Measurements from ENCODE around the gene PNKD. TPM values are rescaled to one million over a fixed set of nuclear protein-coding genes. Genes with fewer than 3 reads are reported as not detected.

Gene PNKD
- total and polyA plus RNA-seq, 7 experiments from 2014 or later: 18.5 to 108 (median 37.6) TPM

DNA sequence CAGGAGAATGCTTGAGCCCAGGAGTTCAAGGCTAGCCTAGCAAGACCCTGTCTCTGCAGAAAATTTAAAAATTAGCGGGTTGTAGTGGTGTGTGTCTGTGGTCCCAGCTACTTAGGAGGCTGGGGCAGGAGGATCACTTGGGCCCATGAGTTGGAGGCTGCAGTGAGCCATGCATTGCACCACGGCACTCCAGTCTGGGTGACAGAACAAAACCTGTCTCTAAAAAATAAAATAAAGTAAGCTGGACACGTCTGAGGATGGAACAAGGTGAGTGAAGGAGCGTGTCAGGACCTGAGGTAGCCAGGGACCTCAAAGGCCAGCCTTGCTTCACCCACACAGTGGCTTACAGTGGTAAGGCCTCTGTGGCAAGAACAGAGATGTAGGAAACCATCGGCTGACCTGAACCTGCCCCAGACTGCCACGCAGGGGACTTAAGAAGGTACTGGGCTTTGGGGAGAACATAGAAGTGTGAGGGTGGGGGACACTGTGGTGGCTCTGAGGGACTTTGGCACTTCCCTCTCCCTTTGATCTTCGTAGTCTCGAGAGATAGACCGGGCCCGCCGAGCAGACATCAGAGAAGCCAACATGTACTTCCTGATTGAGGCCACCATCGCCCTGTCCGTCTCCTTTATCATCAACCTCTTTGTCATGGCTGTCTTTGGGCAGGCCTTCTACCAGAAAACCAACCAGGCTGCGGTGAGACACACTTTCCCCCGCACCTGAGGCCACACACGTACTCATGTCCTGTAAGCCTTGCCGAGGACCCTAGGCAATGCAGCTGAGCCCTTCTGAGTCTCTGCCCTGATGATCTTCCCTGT lies 119.2 kb downstream of the PNKD start:
- H3K27ac Mint-ChIP-seq: peak overlapping the region in 3 of 9 donors; percentile 8 to 61 (median 48)
- Histone ChIP-seq H3K27me3 (ENCODE audit: control insufficient read depth in 2 of 2, insufficient read depth in 2 of 2, low read length in 2 of 2) (no peaks in the 10 kb centered on the region), H3K9me3 (ENCODE audit: control insufficient read depth in 2 of 3, low read length in 3 of 3) (no peaks in the 10 kb centered on the region), H3K27ac (ENCODE audit: low read depth, low read length) (no peak overlapping the region), H3K4me1 (ENCODE audit: control insufficient read depth in 2 of 2, insufficient read depth in 2 of 2, low read length in 2 of 2) (peaks cover 7 to 8% of the 10 kb centered on the region in 2 donors), H3K4me3 (ENCODE audit: low read length) (no peak overlapping the region), H3K36me3 (ENCODE audit: control insufficient read depth in 2 of 3, insufficient read depth in 3 of 3, low read length in 3 of 3) (no peaks in the 10 kb centered on the region)
- ChIA-PET POLR2A (interaction anchor here (0.6 to 1.5 kb wide), 4 partner anchors 12 to 88 kb away, joined by 3 to 4 read pairs (median 3); no protein-coding TSS in a partner anchor), CTCF (interaction anchor here (0.6 kb wide), 2 partner anchors 70 to 161 kb away, joined by 3 to 7 read pairs; no protein-coding TSS in a partner anchor)
- peaks cover 6 to 16% (median 14%) of the 10 kb centered on the region in 7 donors for H3K4me1 Mint-ChIP-seq
- H3K4me3 Mint-ChIP-seq: no peak overlapping the region
- intact Hi-C loops (cut with micrococcal nuclease): no loop called here
- no peaks in the 10 kb centered on the region for H3K36me3 Mint-ChIP-seq
- no peak for DNase-seq
- H3K9me3 Mint-ChIP-seq: no peaks in the 10 kb centered on the region
- peaks cover 0 to 12% (median 0%) of the 10 kb centered on the region in 5 donors for H3K27me3 Mint-ChIP-seq
- ATAC-seq: no peak

- no peak overlapping the region for H3K4me3 Mint-ChIP-seq
- no peak overlapping the region for H3K27ac ChIP-seq (ENCODE audit: low read depth, low read length)
- no peak overlapping the region for H3K4me3 ChIP-seq (ENCODE audit: low read length)
- H3K4me1 Mint-ChIP-seq: peaks cover 10 to 29% (median 27%) of the 10 kb centered on the region in 7 donors
- no peaks in the 10 kb centered on the region for H3K27me3 ChIP-seq (ENCODE audit: control insufficient read depth in 2 of 2, insufficient read depth in 2 of 2, low read length in 2 of 2)
- H3K9me3 ChIP-seq (ENCODE audit: control insufficient read depth in 2 of 3, low read length in 3 of 3): no peaks in the 10 kb centered on the region
- no peaks in the 10 kb centered on the region for H3K9me3 Mint-ChIP-seq
- peaks cover 0 to 9% (median 0%) of the 10 kb centered on the region in 5 donors for H3K27me3 Mint-ChIP-seq
- H3K4me1 ChIP-seq (ENCODE audit: control insufficient read depth in 2 of 2, insufficient read depth in 2 of 2, low read length in 2 of 2): peaks cover 10 to 18% of the 10 kb centered on the region in 2 donors
- no peaks in the 10 kb centered on the region for H3K36me3 ChIP-seq (ENCODE audit: control insufficient read depth in 2 of 3, insufficient read depth in 3 of 3, low read length in 3 of 3)
- DNase-seq (no peak), ATAC-seq (no peak)
- ChIA-PET CTCF (no interaction called here), POLR2A (interaction anchor here (0.6 kb wide), 1 partner anchor 29 kb away, joined by 3 read pairs; no protein-coding TSS in a partner anchor)
- H3K27ac Mint-ChIP-seq: peak overlapping the region in 1 of 9 donors; percentile 31
- intact Hi-C loops (cut with micrococcal nuclease): no loop called here
- no peaks in the 10 kb centered on the region for H3K36me3 Mint-ChIP-seq
Measured at GRCh38 chr2:218391202-218391601, 120.9 kb downstream of the PNKD start.

DNA sequence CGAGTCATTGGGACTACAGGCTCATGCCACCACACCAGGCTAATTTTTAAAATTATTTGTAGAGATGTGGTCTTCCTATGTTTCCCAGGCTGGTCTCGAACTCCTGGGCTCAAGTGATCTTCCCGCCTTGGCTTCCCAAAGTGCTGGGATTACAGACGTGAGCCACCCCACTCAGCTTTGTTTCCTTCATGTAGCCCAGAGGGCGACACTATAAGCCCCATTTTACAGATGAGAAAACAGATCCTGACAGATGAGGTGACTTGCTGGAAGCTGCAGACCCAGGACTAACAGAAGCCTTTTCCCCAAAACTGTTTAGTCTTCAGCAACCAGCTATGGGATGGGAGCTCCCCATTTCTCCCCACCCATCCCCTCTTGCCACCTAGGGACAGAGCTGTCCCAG lies 122.1 kb downstream of the PNKD start:
- peak overlapping the region in 1 of 10 donors; percentile 38 for H3K4me3 Mint-ChIP-seq
- Histone ChIP-seq H3K27me3 (ENCODE audit: control insufficient read depth in 2 of 2, insufficient read depth in 2 of 2, low read length in 2 of 2) (no peaks in the 10 kb centered on the region), H3K4me3 (ENCODE audit: low read length) (no peak overlapping the region), H3K9me3 (ENCODE audit: control insufficient read depth in 2 of 3, low read length in 3 of 3) (no peaks in the 10 kb centered on the region), H3K4me1 (ENCODE audit: control insufficient read depth in 2 of 2, insufficient read depth in 2 of 2, low read length in 2 of 2) (peaks cover 20 to 22% of the 10 kb centered on the region in 2 donors), H3K27ac (ENCODE audit: low read depth, low read length) (no peak overlapping the region), H3K36me3 (ENCODE audit: control insufficient read depth in 2 of 3, insufficient read depth in 3 of 3, low read length in 3 of 3) (no peaks in the 10 kb centered on the region)
- ChIA-PET CTCF (interaction anchor here (0.6 to 3.4 kb wide), 4 partner anchors 9 to 84 kb away, joined by 4 to 19 read pairs (median 8); no protein-coding TSS in a partner anchor), POLR2A (interaction anchor here (0.6 to 0.8 kb wide), 2 partner anchors 34 to 784 kb away, joined by 3 to 4 read pairs; partner anchors contain the start of gene CNPPD1)
- H3K4me1 Mint-ChIP-seq: peaks cover 14 to 36% (median 30%) of the 10 kb centered on the region in 7 donors
- peaks cover 0 to under 1% (median 0%) of the 10 kb centered on the region in 5 donors for H3K27me3 Mint-ChIP-seq
- no peak for ATAC-seq
- DNase-seq: no peak
- H3K27ac Mint-ChIP-seq: peak overlapping the region in 2 of 9 donors; percentile 33 to 48
- intact Hi-C loops (cut with micrococcal nuclease): no loop called here
- no peaks in the 10 kb centered on the region for H3K9me3 Mint-ChIP-seq
- H3K36me3 Mint-ChIP-seq: peaks cover 0 to 3% (median 0%) of the 10 kb centered on the region in 5 donors

DNA sequence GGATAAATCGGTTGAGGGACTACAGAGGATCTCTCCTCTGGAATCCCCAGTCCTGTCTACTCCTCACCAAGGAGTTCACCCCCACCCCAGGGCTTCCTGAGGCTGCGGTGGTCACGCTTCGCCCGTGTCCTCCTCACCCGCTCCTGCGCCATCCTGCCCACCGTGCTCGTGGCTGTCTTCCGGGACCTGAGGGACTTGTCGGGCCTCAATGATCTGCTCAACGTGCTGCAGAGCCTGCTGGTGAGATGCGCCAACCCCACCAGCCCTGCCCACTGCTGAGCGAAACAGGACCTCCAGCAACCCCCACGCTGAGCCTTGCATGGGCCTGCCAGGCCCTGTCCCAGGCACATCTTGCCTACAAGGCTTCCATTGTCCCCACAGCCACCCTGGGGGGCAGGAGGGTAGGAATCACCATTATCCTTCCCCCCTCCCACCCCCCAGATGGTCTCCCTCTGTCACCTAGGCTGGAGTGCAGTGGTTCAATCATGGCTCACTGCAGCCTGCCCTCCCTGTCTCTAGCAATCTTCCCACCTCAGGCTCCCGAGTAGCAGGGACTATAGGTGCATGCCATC lies 122.7 kb downstream of the PNKD start:
- ChIA-PET CTCF (interaction anchor here (0.6 to 3.4 kb wide), 10 partner anchors 10 to 120 kb away, joined by 3 to 19 read pairs (median 4); no protein-coding TSS in a partner anchor), POLR2A (interaction anchor here (0.6 to 3.5 kb wide), 5 partner anchors 24 to 783 kb away, joined by 3 to 13 read pairs (median 4); partner anchors contain the start of gene CNPPD1)
- no peak overlapping the region for H3K4me3 Mint-ChIP-seq
- H3K36me3 ChIP-seq (ENCODE audit: control insufficient read depth in 2 of 3, insufficient read depth in 3 of 3, low read length in 3 of 3): no peaks in the 10 kb centered on the region
- H3K27me3 ChIP-seq (ENCODE audit: control insufficient read depth in 2 of 2, insufficient read depth in 2 of 2, low read length in 2 of 2): no peaks in the 10 kb centered on the region
- ATAC-seq (no peak), DNase-seq (no peak)
- intact Hi-C loops (cut with micrococcal nuclease): no loop called here
- H3K27ac ChIP-seq (ENCODE audit: low read depth, low read length): no peak overlapping the region
- H3K9me3 Mint-ChIP-seq: no peaks in the 10 kb centered on the region
- H3K9me3 ChIP-seq (ENCODE audit: control insufficient read depth in 2 of 3, low read length in 3 of 3): no peaks in the 10 kb centered on the region
- peaks cover 16 to 39% (median 35%) of the 10 kb centered on the region in 7 donors for H3K4me1 Mint-ChIP-seq
- H3K4me1 ChIP-seq (ENCODE audit: control insufficient read depth in 2 of 2, insufficient read depth in 2 of 2, low read length in 2 of 2): peaks cover 25 to 28% of the 10 kb centered on the region in 2 donors
- H3K27ac Mint-ChIP-seq: peak overlapping the region in 3 of 9 donors; percentile 22 to 74 (median 50)
- peaks cover 0 to 3% (median 0%) of the 10 kb centered on the region in 5 donors for H3K36me3 Mint-ChIP-seq
- no peak overlapping the region for H3K4me3 ChIP-seq (ENCODE audit: low read length)
- no peaks in the 10 kb centered on the region for H3K27me3 Mint-ChIP-seq

- peaks cover 16 to 41% (median 37%) of the 10 kb centered on the region in 7 donors for H3K4me1 Mint-ChIP-seq
- peak overlapping the region in 1 of 10 donors; percentile 21 for H3K4me3 Mint-ChIP-seq
- ATAC-seq (no peak), DNase-seq (no peak)
- H3K4me3 ChIP-seq (ENCODE audit: low read length): no peak overlapping the region
- H3K27me3 Mint-ChIP-seq: no peaks in the 10 kb centered on the region
- H3K27ac Mint-ChIP-seq: peak overlapping the region in 6 of 9 donors; percentile 29 to 82 (median 62)
- no peak overlapping the region for H3K27ac ChIP-seq (ENCODE audit: low read depth, low read length)
- H3K36me3 ChIP-seq (ENCODE audit: control insufficient read depth in 2 of 3, insufficient read depth in 3 of 3, low read length in 3 of 3): no peaks in the 10 kb centered on the region
- ChIA-PET POLR2A (interaction anchor here (0.7 to 3.5 kb wide), 6 partner anchors 25 to 111 kb away, joined by 3 to 13 read pairs (median 4); no protein-coding TSS in a partner anchor), CTCF (interaction anchor here (0.8 to 3.4 kb wide), 10 partner anchors 10 to 121 kb away, joined by 3 to 19 read pairs (median 4); no protein-coding TSS in a partner anchor)
- peaks cover 28 to 31% of the 10 kb centered on the region in 2 donors for H3K4me1 ChIP-seq (ENCODE audit: control insufficient read depth in 2 of 2, insufficient read depth in 2 of 2, low read length in 2 of 2)
- H3K9me3 ChIP-seq (ENCODE audit: control insufficient read depth in 2 of 3, low read length in 3 of 3): no peaks in the 10 kb centered on the region
- H3K36me3 Mint-ChIP-seq: peaks cover 0 to 3% (median 0%) of the 10 kb centered on the region in 5 donors
- H3K27me3 ChIP-seq (ENCODE audit: control insufficient read depth in 2 of 2, insufficient read depth in 2 of 2, low read length in 2 of 2): no peaks in the 10 kb centered on the region
- H3K9me3 Mint-ChIP-seq: no peaks in the 10 kb centered on the region
- intact Hi-C loops (cut with micrococcal nuclease): no loop called here
Measured at GRCh38 chr2:218393750-218394290, 123.5 kb downstream of the PNKD start.
